Activated T-cell treated with anti-CD3 and anti-CD28 coated beads for 24 hours (primary cell): ENCODE results near the gene SCAMP2.

Experiments used
- DNase-seq: peaks from one replicate; pipeline ENCODE4 v3.0.0-alpha.2; 2020; ENCODE audit warnings: low read depth

The SCAMP2 gene

GRCh38 chr15:74815961-74816360, 57.2 kb downstream of the SCAMP2 start:
- DNase-seq = no peak

DNA sequence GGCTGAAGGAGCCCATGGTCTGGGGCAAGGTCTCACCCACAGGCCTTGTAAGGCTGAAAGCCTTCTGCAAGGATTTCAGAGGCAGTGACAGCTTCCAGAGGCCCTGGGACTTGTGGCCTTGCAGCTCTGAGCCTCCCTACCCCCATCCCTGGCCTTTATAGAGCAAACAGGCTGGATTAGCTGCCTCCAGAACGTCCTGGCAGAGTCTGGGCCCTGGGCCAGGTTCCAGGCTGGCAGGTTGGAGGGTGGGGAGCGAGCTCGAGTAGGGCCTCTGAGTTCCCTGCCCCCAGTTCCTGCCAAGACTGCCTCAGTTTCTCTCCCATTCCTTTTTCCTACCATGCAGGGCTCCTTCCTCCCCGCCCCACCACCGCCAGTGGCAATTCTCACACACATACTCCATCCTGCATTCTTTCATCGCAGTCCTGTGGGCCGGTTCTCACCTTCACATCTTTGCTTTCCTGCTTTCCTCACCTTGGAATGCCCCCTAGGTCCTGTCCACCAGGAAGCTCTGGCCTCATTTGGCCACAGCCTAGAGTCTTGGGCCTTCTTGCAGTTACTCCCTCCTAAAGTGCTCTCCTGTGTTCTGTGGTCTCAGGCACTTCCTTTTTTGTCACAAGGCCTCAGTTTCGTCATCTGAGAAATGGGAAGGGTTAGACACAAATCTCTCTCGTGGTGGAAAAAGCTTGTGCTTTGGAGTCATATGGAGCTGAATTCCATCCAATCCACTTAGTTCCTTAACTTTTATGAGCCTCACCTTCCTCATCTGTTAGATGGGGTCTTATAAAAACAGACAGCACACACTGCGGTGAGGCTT, 57.8 kb downstream of the SCAMP2 start:
- no peak for DNase-seq

- DNase-seq = no peak
Measured at GRCh38 chr15:74812533-74812932, 60.6 kb downstream of the SCAMP2 start, which contains the start of gene LMAN1L. Gene LMAN1L (plus strand): TSS chr15:74812835. CDS start chr15:74812855, 20 bp downstream.

DNA sequence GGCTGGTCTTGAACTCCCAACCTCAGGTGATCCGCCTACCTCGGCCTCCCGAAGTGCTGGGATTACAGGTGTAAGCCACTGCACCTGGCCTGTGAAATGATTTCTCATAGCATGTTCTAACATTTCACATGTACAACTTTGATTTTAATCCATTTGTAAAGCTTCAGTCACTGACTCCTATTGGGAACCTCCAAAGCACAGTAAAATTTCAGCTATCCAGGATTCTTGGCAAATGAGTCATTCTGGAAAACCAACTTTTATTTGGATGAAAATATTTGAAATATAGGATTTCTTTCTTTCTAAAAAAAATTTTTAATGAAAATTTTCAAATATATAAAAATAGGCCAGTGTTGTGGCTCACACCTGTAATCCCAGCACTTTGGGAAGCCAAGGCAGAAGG, 63.2 kb downstream of the SCAMP2 start:
- no peak for DNase-seq

DNA sequence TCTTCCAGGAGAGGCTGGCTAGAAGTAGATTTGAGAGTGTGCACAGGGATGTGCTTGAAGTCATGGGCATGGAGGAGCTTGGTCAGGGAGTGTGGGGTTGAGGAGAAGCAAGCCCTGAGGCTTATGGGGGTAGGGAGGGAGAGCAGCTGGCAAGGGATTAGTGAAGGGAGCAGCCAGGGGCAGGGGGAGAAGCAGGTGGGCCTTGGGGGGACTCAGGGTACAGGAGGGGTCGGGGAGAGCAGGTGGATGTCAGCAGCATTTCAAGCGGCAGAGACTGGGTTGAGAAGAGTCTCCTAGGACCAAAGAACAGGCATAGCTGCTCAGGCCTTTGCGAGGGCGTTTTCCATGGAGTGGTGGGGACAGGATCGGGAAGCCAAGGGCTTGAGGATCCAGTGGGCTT, 63.9 kb downstream of the SCAMP2 start:
- DNase-seq = no peak

DNA sequence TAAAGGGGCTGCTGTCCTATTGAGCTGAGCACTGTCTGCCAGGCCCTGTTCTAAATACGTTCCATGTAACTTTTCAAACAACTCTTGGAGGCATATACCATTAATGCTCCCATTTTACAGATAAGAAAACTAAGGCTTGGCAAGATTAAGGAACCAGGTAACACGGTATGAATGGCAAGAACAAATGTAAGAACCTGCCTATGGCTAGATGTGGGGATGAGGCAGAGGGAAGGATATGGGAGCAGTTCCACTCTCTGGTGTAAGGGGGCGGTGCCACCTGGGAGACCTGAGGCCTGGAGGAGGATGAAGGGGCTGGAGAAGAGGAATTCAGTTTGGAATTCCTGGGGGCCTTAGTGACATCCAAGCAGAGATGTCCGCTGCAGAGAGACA, 64.3 kb downstream of the SCAMP2 start:
- DNase-seq = no peak

DNA sequence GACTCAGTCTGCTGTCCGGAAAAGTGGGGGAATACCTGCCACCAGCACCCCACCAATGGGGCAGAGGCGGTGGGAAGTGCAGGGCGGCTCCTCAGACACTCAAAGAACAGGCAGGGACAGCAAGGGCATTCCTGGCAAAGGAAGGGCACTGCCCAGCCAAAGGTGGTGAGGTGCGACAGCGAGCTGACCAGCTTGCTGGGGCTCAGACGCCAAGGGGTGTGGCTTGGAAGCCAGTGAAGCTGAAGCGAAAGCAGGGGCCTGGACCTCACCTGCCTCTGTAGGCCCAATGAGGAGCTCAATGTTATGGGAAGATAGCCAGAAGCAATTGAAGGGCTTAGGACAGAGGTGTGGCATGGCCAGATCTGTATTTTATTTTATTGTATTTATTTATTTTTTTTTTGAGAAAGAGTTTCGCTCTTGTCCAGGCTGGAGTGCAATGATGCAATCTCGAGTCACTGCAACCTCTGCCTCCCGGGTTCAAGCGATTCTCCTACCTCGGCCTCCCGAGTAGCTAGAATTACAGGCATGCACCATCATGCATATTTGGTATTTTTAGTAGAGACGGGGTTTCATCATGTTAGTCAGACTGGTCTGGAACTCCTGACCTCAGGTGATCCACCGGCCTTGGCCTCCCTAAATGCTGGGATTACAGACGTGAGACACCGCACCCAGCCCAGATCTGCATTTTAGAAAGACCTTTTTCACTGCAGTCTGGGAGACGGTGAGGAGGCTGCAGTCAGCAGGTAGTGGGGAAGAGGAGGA, 64.9 kb downstream of the SCAMP2 start:
- no peak for DNase-seq

- DNase-seq = no peak
Measured at GRCh38 chr15:74807282-74807681, 65.9 kb downstream of the SCAMP2 start.

- no peak for DNase-seq
Measured at GRCh38 chr15:74804935-74805334, 68.2 kb downstream of the SCAMP2 start.

DNA sequence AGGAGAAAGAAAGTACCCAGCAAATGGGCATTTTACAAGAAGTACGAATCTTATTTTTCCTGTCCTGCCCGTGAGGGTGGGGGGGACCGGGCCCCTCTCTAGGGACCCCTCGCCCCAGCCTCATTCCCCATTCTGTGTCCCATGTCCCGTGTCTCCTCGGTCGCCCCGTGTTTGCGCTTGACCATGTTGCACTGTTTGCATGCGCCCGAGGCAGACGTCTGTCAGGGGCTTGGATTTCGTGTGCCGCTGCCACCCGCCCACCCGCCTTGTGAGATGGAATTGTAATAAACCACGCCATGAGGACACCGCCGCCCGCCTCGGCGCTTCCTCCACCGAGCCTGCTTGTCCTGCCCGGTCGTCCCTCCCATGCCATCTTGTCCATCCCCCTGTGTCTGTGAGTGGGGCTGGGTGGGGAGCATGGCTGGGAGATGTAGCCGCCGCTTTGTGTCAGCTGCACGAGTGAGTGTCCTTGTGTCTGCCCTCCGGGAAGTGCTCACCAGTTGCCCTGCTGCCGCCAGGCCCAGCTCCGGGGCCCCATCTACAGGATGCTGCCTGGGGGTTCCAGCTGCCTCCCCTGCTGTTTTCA, 70.2 kb downstream of the SCAMP2 start:
- no peak for DNase-seq

- no peak for DNase-seq
Measured at GRCh38 chr15:74802290-74802689, 70.9 kb downstream of the SCAMP2 start.

DNA sequence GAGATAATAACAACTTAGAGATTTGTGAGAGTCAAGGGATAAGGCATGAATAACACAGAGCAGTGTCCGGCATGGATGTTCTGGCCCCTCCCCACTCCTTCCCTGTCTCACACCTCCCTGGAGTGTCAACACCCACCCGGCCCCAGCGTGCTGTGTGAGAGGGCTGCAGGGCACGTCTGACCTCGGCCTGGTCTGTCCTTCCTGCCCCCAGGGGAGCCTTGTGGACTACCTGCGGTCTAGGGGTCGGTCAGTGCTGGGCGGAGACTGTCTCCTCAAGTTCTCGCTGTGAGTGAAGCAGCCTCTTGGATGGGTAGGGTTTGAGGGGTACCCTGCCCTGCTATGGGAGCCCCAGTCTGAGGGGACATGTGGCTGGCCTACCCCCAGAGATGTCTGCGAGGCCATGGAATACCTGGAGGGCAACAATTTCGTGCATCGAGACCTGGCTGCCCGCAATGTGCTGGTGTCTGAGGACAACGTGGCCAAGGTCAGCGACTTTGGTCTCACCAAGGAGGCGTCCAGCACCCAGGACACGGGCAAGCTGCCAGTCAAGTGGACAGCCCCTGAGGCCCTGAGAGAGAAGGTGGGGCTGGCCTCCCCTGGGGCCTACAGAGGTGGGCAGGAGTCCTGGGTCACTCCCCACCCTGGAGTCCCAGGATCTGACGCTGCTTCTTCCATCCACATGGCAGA, 71.7 kb downstream of the SCAMP2 start:
- no peak for DNase-seq

GRCh38 chr15:74800559-74801094, 72.5 kb downstream of the SCAMP2 start:
- DNase-seq = no peak

- DNase-seq = peak; percentile 82
Measured at GRCh38 chr15:74799856-74800558, 73.2 kb downstream of the SCAMP2 start.

GRCh38 chr15:74799255-74799855, 73.8 kb downstream of the SCAMP2 start:
- no peak for DNase-seq

- no peak for DNase-seq
Measured at GRCh38 chr15:74798388-74799254, 74.5 kb downstream of the SCAMP2 start.

- DNase-seq = no peak
Measured at GRCh38 chr15:74795966-74796625, 77.1 kb downstream of the SCAMP2 start.

GRCh38 chr15:74794970-74795349, 78.2 kb downstream of the SCAMP2 start:
- DNase-seq = no peak

GRCh38 chr15:74794248-74794969, 78.8 kb downstream of the SCAMP2 start:
- DNase-seq = no peak
